Mucosa of rectum (tissue), 2 donors: Measurements from ENCODE around the gene BUD31.

Experiments used
- H3K27ac ChIP-seq, 2 donors: one replicate each; pipeline ENCODE4 v1.7.0; 2013; ENCODE audit warnings: inconsistent platforms in 2 of 2, low read depth in 2 of 2, low read length in 2 of 2
- H3K27me3 ChIP-seq, 2 donors: one replicate each; pipeline ENCODE4 v1.7.0; 2013; ENCODE audit warnings: low read length in 2 of 2; ENCODE audit not compliant: control insufficient read depth in 2 of 2, insufficient read depth in 2 of 2
- H3K36me3 ChIP-seq, 2 donors: one replicate each; pipeline ENCODE4 v1.7.0; 2013; ENCODE audit warnings: low read length in 2 of 2; ENCODE audit not compliant: control insufficient read depth in 2 of 2, insufficient read depth in 2 of 2
- H3K4me1 ChIP-seq, 2 donors: one replicate each; pipeline ENCODE4 v1.7.0; 2013; ENCODE audit warnings: low read length in 2 of 2, mild to moderate bottlenecking in 1 of 2; ENCODE audit not compliant: control insufficient read depth in 2 of 2, insufficient read depth in 2 of 2
- H3K4me3 ChIP-seq, 2 donors: one replicate each; pipeline ENCODE4 v1.7.0; 2013; ENCODE audit warnings: low read length in 2 of 2
- H3K9ac ChIP-seq, 2 donors: one replicate each; pipeline ENCODE4 v1.7.0; 2013; ENCODE audit warnings: low read length in 2 of 2, low read depth in 1 of 2, mild to moderate bottlenecking in 1 of 2
- H3K9me3 ChIP-seq, 2 donors: one replicate each; pipeline ENCODE4 v1.7.0; 2013; ENCODE audit warnings: low read length in 2 of 2; ENCODE audit not compliant: control insufficient read depth in 2 of 2
- donor health status: healthy.
- donor health status: Normal muscosa, but diverticular disease.

The BUD31 gene

GRCh38 chr7:99408379-99409191 lies at the start of gene BUD31, which contains the start of gene PDAP1:
TSS of gene BUD31 (plus strand) at chr7:99408969. CDS start at chr7:99411093, 2,124 bp downstream.
TSS of gene PDAP1 (minus strand) at chr7:99408597. CDS start at chr7:99408548, 49 bp downstream.
- H3K9ac ChIP-seq = peak within 1 kb of the TSS; percentile 95 to 98
- peak within 1 kb of the TSS; percentile 99 for H3K27ac ChIP-seq
- H3K36me3 ChIP-seq = peaks cover 35 to 36% of the 10 kb centered on the region in 2 donors
- H3K4me1 ChIP-seq = peaks cover 21 to 22% of the 10 kb centered on the region in 2 donors
- no peaks in the 10 kb centered on the region for H3K9me3 ChIP-seq
- peak within 1 kb of the TSS; percentile 88 to 99 for H3K4me3 ChIP-seq
- no peaks in the 10 kb centered on the region for H3K27me3 ChIP-seq

DNA sequence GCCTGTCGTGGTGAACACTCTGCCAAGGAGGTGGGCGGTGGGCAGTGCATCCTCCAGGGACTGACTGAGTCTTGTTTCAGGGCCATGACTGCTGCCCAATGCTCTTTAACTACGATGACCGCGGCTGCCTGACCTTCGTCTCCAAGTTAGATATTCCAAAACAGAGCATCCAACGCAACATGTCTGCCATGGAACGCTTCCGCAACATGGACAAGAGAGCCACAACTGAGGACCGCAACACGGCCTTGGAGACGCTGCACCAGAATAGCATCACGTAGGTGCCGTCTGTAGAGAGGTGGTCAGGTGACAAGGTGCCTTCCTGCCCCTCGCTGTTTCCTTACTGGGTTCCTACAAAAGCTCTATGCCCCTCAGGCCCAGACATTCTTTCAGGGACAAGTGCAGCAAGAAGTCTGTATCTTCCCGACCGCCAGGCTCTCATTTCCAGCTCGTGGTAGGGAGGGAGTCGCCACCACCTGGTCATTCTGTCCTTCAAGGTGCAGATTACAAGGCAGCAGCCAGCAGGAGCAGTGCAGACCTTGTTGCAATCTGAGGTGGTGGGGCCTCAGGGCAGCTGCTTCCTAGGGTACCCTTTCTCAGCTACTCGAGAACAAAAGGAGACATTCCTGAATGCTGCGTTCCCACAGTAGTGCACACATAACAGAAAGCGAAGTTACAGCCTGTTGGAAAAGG lies 49.2 kb upstream of the BUD31 start:
- Histone ChIP-seq H3K36me3 (peaks cover 59 to 60% of the 10 kb centered on the region in 2 donors), H3K9ac (no peak overlapping the region), H3K9me3 (no peaks in the 10 kb centered on the region), H3K27me3 (no peaks in the 10 kb centered on the region), H3K4me3 (no peak overlapping the region), H3K27ac (no peak overlapping the region), H3K4me1 (no peaks in the 10 kb centered on the region)

GRCh38 chr7:99362801-99363200 lies 46.0 kb upstream of the BUD31 start:
- Histone ChIP-seq H3K27me3 (no peaks in the 10 kb centered on the region), H3K4me3 (no peak overlapping the region), H3K27ac (no peak overlapping the region), H3K36me3 (peaks cover 63 to 66% of the 10 kb centered on the region in 2 donors), H3K9me3 (no peaks in the 10 kb centered on the region), H3K9ac (no peak overlapping the region), H3K4me1 (no peaks in the 10 kb centered on the region)

GRCh38 chr7:99363286-99363685 lies 45.5 kb upstream of the BUD31 start:
- no peak overlapping the region for H3K9ac ChIP-seq
- no peak overlapping the region for H3K4me3 ChIP-seq
- no peak overlapping the region for H3K27ac ChIP-seq
- no peaks in the 10 kb centered on the region for H3K4me1 ChIP-seq
- H3K9me3 ChIP-seq = no peaks in the 10 kb centered on the region
- no peaks in the 10 kb centered on the region for H3K27me3 ChIP-seq
- peaks cover 58 to 61% of the 10 kb centered on the region in 2 donors for H3K36me3 ChIP-seq

DNA sequence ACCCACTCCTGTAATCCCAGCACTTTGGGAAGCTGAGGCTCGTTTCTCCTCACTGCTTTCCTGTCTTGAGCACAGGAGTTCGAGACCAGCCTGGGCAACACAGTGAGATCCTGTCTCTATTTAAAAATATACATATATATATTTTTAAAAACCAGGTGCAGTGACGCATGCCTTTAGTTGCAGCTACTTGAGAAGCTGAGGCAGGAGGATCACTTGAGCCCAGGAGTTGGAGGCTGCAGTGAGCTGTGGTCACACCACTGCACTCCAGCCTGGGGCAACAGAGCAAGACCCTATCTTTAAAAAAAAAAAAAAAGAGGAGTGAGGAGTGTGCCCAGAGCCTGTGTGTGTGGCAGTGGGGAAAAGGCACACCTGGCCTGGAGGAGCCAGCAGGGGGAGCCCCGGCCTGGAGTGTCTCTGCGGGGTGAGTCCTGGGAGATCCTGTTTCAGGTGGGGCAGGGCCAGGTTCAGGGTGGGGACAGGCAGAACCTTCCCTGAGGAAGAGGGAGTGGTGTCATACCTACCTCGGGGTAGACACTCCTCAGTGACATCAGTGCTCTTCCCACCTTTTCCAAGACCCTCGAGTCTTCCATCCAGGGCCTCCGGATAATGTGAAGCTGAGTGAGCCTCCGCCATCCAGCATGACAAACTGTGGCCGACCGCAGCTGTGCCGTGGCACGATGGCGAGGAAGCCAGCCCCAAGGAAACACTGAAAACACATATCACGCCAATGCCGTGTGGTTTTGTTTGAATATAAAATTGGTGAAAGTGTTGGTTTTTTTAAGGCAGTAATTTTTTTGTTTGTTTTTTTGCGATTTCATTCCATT lies 43.2 kb upstream of the BUD31 start:
- Histone ChIP-seq H3K36me3 (peaks cover 45 to 51% of the 10 kb centered on the region in 2 donors), H3K4me3 (no peak overlapping the region), H3K9ac (peak overlapping the region in 1 of 2 donors; percentile 40), H3K27me3 (no peaks in the 10 kb centered on the region), H3K9me3 (no peaks in the 10 kb centered on the region), H3K4me1 (no peaks in the 10 kb centered on the region), H3K27ac (peak overlapping the region in 1 of 2 donors; percentile 55)

GRCh38 chr7:99366646-99367045 lies 42.1 kb upstream of the BUD31 start:
- no peaks in the 10 kb centered on the region for H3K9me3 ChIP-seq
- no peak overlapping the region for H3K9ac ChIP-seq
- H3K27ac ChIP-seq = no peak overlapping the region
- H3K4me3 ChIP-seq = no peak overlapping the region
- H3K27me3 ChIP-seq = no peaks in the 10 kb centered on the region
- H3K36me3 ChIP-seq = peaks cover 38 to 42% of the 10 kb centered on the region in 2 donors
- H3K4me1 ChIP-seq = no peaks in the 10 kb centered on the region

- Histone ChIP-seq H3K36me3 (peaks cover 24 to 31% of the 10 kb centered on the region in 2 donors), H3K27ac (no peak overlapping the region), H3K27me3 (no peaks in the 10 kb centered on the region), H3K4me1 (peaks cover 7 to 8% of the 10 kb centered on the region in 2 donors), H3K9ac (no peak overlapping the region), H3K4me3 (no peak overlapping the region), H3K9me3 (no peaks in the 10 kb centered on the region)
Measured at GRCh38 chr7:99368750-99369389, 39.9 kb upstream of the BUD31 start.

- peaks cover 7 to 11% of the 10 kb centered on the region in 2 donors for H3K4me1 ChIP-seq
- no peak overlapping the region for H3K4me3 ChIP-seq
- no peak overlapping the region for H3K27ac ChIP-seq
- no peaks in the 10 kb centered on the region for H3K9me3 ChIP-seq
- no peak overlapping the region for H3K9ac ChIP-seq
- H3K36me3 ChIP-seq = peaks cover 17 to 22% of the 10 kb centered on the region in 2 donors
- H3K27me3 ChIP-seq = no peaks in the 10 kb centered on the region
Measured at GRCh38 chr7:99369767-99370391, 38.9 kb upstream of the BUD31 start.

GRCh38 chr7:99371376-99371920 lies 37.3 kb upstream of the BUD31 start:
- Histone ChIP-seq H3K27ac (no peak overlapping the region), H3K36me3 (peaks cover 8 to 11% of the 10 kb centered on the region in 2 donors), H3K4me3 (no peak overlapping the region), H3K9me3 (no peaks in the 10 kb centered on the region), H3K4me1 (peaks cover 11 to 15% of the 10 kb centered on the region in 2 donors), H3K9ac (no peak overlapping the region), H3K27me3 (no peaks in the 10 kb centered on the region)
